Uterus (tissue), 2 donors: ENCODE data around the gene GCC1.

Experiments used
- CTCF ChIP-seq, 4 experiments: fragments of 200-600 bp in 2 of 4; fragments of 450-650 bp in 2 of 4; sonication (generic) in 2 of 4; IDR thresholded peaks; one replicate each; pipeline ENCODE4 v1.5.1; 2016 to 2019; ENCODE audit warnings: antibody characterized with exemption in 4 of 4, mild to moderate bottlenecking in 2 of 4, moderate library complexity in 1 of 4
- POLR2A ChIP-seq, 2 donors: fragments of 450-650 bp; IDR thresholded peaks; one replicate each; pipeline ENCODE4 v1.6.1; 2016; ENCODE audit warnings: antibody characterized with exemption in 2 of 2, mild to moderate bottlenecking in 1 of 2, moderate library complexity in 1 of 2

DNA sequence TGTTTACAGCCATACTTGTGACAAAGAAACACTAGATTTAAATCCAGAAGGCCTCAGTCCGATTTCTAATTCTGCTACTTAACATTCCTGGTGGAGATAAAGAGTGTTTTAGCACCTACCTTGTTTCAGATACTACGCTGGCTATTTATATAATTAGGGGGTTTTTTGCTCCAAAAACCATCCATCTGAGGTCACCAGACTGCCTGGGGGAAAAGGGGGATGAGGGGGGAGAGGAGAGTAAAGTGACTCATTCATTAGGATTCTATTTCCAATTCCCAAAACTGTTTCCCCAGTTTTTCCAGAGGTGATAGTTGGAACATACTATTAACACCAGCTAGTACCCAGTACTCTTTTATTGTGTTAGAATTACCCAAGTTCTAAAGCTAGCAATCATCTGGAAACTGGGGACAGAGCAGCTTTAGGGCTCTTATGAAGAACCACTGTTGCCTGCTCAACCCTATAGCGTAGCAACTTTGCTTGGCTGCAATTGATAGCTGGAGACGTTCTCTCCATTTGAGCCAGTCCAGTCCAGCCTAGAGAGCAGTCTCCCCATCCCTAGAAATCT lies 6.6 kb downstream of the GCC1 start:
- TF ChIP-seq CTCF (IDR thresholded peaks at IDR 0.05) = no peak
- TF ChIP-seq POLR2A (IDR thresholded peaks at IDR 0.05) = no peak
